ENCODE data around the gene FMN1.

Gene FMN1

DNA sequence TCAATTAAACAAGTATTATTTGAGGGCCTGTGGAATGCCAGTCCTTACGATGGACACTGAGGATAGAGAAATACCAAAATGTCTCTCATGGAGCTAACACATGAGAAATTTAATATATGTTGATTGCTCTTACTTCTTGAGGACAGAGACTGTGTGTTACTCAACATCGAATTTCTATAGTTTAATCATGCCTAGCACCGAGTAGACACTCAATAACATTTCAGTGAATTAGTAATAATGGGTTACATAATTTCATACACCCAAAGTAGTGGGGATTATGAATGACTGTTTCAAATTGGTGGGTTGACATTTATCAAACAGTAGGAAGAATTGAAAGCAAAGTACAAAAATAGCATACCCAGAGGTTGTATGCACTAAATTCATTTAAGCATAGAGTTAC lies 11.2 kb downstream of the FMN1 start:
- H3K27ac ChIP-seq, result no peak overlapping the region
- TF ChIP-seq CTCF (conservative IDR thresholded peaks at IDR 0.05), result no peak
- TF ChIP-seq ZFX (IDR thresholded peaks at IDR 0.05), result no peak

GRCh38 chr15:33182926-33183325 lies 11.6 kb downstream of the FMN1 start:
- no peak for TF ChIP-seq ZFX (IDR thresholded peaks at IDR 0.05)
- no peak for TF ChIP-seq CTCF (conservative IDR thresholded peaks at IDR 0.05)
- no peak overlapping the region for H3K27ac ChIP-seq

DNA sequence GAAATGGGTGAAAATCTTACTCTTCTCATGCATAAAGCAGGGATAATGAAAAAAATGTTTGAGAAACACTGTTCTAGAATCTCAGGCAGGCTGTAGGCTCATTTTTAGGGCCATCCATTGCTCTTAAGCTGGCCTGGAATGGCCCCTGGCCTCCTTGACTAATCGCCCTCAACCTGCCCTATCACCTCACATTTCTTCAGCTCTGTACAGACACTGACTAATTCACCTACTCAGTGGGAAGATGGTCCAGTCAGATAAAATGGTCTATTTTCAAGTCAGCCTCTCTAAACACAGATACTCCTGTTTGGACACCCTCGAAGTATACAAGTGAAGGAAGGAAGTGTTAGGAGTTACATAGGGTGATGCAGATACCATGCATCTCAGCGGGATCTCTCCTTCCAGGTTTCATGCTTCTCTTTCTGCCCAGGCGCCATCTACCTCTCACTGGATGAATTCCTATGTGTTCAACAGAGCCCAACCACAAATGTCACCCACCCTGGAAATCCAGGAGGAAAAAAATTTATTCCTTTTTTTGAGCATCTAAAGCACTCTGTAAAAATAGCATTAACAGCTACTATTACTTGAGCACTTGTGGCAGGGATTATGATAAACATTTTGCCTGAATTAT lies 12.1 kb downstream of the FMN1 start:
- no peak overlapping the region for H3K27ac ChIP-seq
- TF ChIP-seq CTCF (conservative IDR thresholded peaks at IDR 0.05) (peak; percentile 9; the same call in 1 of the 2 replicates), ZFX (IDR thresholded peaks at IDR 0.05) (no peak)

GRCh38 chr15:33179874-33180273 lies 14.6 kb downstream of the FMN1 start:
- no peak overlapping the region for H3K27ac ChIP-seq
- TF ChIP-seq ZFX (IDR thresholded peaks at IDR 0.05) (no peak), CTCF (conservative IDR thresholded peaks at IDR 0.05) (no peak)

- no peak for TF ChIP-seq CTCF (conservative IDR thresholded peaks at IDR 0.05)
- no peak for TF ChIP-seq ZFX (IDR thresholded peaks at IDR 0.05)
- no peak overlapping the region for H3K27ac ChIP-seq
Observed at GRCh38 chr15:33171202-33171601, 23.3 kb downstream of the FMN1 start.

DNA sequence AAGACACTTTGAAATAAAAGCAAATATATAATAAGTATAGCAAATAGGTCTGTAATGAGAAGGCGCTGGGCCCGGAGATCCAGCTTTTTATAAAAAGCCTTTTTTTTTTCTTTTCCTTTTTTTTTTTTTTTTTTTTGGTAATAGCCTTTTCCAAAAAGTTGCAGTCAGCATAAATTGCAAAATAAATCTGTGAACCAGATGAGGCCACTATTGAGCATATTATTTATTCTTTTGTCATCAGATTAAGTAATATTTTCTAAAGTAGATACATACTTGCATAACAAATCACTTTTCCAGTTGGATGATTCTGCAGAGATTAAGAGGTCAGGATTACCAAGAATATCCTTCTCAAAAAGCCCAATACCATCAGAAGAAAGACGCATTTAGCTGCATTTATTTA lies 24.9 kb downstream of the FMN1 start:
- H3K27ac ChIP-seq, result no peak overlapping the region
- TF ChIP-seq CTCF (conservative IDR thresholded peaks at IDR 0.05), result no peak
- no peak for TF ChIP-seq ZFX (IDR thresholded peaks at IDR 0.05)

DNA sequence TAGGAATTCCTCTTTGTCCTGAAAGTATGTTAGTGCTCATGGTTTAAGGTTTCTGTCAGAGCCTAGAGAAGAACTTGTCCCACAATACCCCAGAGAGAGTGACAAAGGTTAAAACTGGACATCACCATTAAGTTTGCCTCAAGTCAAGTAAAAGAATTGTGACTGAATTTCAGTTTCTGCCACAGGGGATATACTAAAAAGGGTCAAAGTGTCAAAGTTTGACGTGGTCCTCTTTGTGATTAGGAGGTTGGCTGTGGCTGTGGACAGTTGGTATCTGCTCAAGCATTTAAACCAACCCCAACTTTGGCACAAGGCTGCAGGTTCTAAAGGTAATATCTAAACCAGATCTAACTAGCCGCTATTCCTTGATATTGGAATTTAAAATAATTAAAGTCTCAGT lies 26.1 kb downstream of the FMN1 start:
- TF ChIP-seq ZFX (IDR thresholded peaks at IDR 0.05) (no peak), CTCF (conservative IDR thresholded peaks at IDR 0.05) (no peak)
- no peak overlapping the region for H3K27ac ChIP-seq

Measured in C4-2B (cell line).